ENCODE results near the gene IFFO2.
A peak's percentile ranks its signal among the peaks of the same experiment; 100 is the strongest.

The IFFO2 gene

GRCh38 chr1:18956193-18957135 is at the start of gene IFFO2:
TSS of gene IFFO2 (minus strand) at chr1:18956676. CDS start at chr1:18956332, 344 bp downstream.
- DNase-seq, result peak; percentile 99

- no peak for DNase-seq
Observed at GRCh38 chr1:19006000-19006399, 49.5 kb upstream of the IFFO2 start.

GRCh38 chr1:19003371-19004290 is 47.2 kb upstream of the IFFO2 start:
- DNase-seq, result no peak

GRCh38 chr1:19000065-19000464 is 43.6 kb upstream of the IFFO2 start:
- DNase-seq, result no peak

GRCh38 chr1:18999359-18999758 is 42.9 kb upstream of the IFFO2 start:
- no peak for DNase-seq

GRCh38 chr1:18998016-18998724 is 41.7 kb upstream of the IFFO2 start:
- no peak for DNase-seq

- no peak for DNase-seq
Observed at GRCh38 chr1:18997508-18997907, 41.0 kb upstream of the IFFO2 start.

GRCh38 chr1:18996548-18997177 is 40.2 kb upstream of the IFFO2 start:
- DNase-seq, result no peak

- DNase-seq, result no peak
Observed at GRCh38 chr1:18994381-18994780, 37.9 kb upstream of the IFFO2 start.

GRCh38 chr1:18992646-18993045 is 36.2 kb upstream of the IFFO2 start:
- no peak for DNase-seq

GRCh38 chr1:18991585-18991984 is 35.1 kb upstream of the IFFO2 start:
- no peak for DNase-seq

GRCh38 chr1:18989896-18990295 is 33.4 kb upstream of the IFFO2 start:
- DNase-seq, result no peak

GRCh38 chr1:18989176-18989799 is 32.8 kb upstream of the IFFO2 start:
- DNase-seq, result no peak

- DNase-seq, result no peak
Observed at GRCh38 chr1:18981242-18981641, 24.8 kb upstream of the IFFO2 start.

GRCh38 chr1:18978706-18979105 is 22.2 kb upstream of the IFFO2 start:
- no peak for DNase-seq

- DNase-seq, result no peak
Observed at GRCh38 chr1:18977428-18977827, 21.0 kb upstream of the IFFO2 start.

- DNase-seq, result no peak
Observed at GRCh38 chr1:18976096-18976495, 19.6 kb upstream of the IFFO2 start.

- DNase-seq, result no peak
Observed at GRCh38 chr1:18974606-18975005, 18.1 kb upstream of the IFFO2 start.

- no peak for DNase-seq
Observed at GRCh38 chr1:18974005-18974404, 17.5 kb upstream of the IFFO2 start.

- no peak for DNase-seq
Observed at GRCh38 chr1:18973446-18973955, 17.0 kb upstream of the IFFO2 start.

- DNase-seq, result no peak
Observed at GRCh38 chr1:18972991-18973390, 16.5 kb upstream of the IFFO2 start.

GRCh38 chr1:18972531-18972930 is 16.1 kb upstream of the IFFO2 start:
- no peak for DNase-seq

All from activated T-cell treated with anti-CD3 and anti-CD28 coated beads for 4 hours (primary cell).